Measurements from ENCODE around the gene WDR49.

The WDR49 gene

DNA sequence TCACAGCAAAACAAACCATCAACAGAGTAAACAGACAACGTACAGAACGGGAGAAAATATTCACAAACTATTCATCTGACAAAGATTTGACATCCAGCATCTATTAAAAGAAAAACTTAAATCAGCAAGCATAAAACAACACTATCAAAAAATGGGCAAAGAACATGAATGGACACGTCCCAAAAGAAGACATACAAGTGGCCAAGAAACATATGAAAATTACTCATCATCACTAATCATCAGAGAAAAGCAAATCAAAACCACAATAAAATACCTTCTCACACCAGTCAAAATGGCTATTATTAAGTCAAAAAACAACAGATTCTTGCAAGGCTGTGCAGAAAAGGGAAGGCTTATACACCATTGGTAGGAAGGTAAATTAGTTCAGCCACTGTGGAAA is 166.2 kb downstream of the WDR49 start:
- DNase-seq (ENCODE audit: low read depth in 2 of 2): no peak

DNA sequence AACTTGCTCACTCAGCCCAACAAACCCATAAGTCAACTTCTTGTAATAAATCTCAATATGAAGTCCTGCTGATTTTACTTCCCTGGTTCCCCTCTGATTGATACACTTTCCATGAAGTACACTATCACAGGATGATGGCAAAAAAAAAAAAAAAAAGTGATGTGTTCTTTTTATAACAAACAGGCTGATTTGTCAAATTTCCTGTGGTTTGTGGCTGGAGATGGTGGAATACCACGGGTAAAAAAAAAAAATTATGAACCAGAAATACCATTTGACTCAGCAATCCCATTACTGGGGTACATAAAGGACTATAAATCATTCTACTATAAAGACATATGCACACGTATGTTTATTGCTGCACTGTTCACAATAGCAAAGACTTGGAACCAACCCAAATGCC is 169.2 kb downstream of the WDR49 start:
- no peak for DNase-seq (ENCODE audit: low read depth in 2 of 2)

DNA sequence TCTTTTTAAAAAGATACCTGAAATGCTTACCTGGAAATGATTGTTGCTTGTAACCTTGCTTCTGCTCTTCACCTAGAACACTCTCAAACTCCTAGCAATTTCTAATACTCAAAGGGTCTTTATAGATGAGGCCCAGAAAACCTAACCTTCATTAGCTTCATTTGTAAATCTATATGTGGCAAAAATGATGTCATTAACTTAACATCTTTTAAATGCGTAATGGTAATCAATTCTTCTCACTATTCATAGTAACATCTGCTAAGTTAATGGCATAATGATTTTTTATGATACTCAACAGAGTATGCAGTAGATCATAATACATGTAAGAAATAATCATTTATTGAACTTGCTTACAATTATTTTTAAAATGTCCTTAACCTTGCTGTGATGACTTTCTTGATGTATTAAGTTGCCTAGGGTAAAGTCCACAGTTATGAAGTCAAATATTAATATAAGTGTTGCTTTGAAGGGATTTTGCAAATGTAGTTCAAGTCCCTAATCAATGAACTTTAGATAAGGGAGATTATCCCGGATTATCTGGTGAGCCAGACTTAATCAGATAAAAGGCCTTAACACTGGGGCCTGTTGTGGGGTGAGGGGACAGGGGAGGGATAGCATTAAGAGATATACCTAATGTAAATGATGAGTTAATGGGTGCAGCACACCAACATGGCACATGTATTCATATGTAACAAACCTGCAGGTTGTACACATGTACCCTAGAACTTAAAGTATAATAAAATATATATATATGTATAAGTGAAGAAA is 169.8 kb downstream of the WDR49 start:
- DNase-seq (ENCODE audit: low read depth in 2 of 2): no peak

DNA sequence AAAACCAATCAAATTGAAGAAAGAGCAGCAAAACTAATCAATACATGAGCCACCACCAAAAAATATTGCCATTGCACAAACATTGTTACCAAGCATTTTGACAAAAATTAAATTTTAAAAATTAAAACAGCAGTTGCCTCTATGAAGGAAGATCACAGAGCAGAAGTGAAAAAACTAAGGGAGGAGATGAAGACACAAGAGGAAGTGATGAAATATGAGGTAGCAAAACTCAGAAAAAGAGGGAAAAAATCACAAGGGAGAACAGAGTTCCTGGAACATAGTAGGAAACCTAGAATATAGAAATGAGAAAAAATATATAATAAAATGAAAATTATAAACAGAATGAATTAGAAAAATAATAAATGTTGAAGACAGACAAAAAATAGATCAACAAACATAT is 172.6 kb downstream of the WDR49 start:
- DNase-seq (ENCODE audit: low read depth in 2 of 2): no peak

DNA sequence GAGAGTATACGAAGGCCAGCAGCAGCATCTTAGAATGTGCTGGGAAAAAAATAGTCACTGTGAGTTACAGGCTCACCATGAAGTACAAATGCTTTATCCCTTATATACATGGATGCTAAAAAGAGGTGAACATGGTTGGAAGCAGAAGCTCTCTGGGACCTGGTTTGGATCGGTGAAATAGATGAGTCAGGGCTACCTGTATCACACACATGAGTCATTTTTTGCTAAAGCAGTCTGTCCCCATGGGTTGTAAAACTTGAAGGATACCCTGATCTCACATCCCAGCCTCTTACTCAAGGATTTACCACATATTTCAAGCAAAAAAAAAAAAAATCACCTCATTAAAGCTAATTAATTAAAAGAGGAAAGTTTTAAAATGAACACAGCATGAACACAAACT is 173.0 kb downstream of the WDR49 start:
- DNase-seq (ENCODE audit: low read depth in 2 of 2): no peak

DNA sequence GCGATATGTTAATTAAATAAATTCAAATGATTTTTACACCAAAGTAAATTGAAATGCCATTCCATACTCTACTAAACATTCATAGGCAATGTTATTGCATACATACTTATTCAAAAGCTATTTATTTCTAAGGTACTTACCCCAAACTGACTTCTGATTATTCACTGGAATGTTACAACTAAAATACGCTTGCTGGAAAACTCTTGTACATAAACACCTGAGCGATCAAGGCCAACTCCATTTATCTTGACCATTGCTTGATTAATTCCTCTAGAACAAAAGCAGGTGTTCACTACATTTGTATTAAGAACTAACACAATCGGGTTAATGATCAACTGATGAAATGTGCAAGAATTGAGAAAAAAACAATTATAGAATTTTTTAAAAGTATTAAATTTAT is 179.9 kb downstream of the WDR49 start, which contains the start of gene SERPINI2:
TSS of gene SERPINI2 (minus strand) at position 180 of the 400 bp plus-strand sequence. CDS start 2,208 bp downstream, outside the sequence.
- no peak for DNase-seq (ENCODE audit: low read depth in 2 of 2)

DNA sequence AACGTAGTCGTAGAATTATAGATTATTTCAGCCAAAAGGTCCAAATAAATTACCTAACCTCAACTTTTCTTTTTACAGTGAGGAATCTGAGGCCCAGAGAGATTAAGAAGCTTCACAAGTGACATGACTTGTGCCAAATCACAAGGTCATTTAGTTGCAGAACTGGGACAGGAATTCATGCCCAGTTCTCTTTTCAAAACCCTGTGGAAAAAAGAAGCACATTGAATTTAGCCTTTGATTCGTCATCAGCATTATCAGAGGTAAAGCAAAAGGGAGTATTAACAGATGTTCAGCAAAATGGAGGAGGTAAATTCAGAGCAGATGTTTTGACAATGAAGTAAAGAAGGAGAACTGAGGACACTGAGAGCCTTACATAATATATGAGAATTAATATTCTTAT is 184.4 kb downstream of the WDR49 start:
- DNase-seq (ENCODE audit: low read depth in 2 of 2): no peak

DNA sequence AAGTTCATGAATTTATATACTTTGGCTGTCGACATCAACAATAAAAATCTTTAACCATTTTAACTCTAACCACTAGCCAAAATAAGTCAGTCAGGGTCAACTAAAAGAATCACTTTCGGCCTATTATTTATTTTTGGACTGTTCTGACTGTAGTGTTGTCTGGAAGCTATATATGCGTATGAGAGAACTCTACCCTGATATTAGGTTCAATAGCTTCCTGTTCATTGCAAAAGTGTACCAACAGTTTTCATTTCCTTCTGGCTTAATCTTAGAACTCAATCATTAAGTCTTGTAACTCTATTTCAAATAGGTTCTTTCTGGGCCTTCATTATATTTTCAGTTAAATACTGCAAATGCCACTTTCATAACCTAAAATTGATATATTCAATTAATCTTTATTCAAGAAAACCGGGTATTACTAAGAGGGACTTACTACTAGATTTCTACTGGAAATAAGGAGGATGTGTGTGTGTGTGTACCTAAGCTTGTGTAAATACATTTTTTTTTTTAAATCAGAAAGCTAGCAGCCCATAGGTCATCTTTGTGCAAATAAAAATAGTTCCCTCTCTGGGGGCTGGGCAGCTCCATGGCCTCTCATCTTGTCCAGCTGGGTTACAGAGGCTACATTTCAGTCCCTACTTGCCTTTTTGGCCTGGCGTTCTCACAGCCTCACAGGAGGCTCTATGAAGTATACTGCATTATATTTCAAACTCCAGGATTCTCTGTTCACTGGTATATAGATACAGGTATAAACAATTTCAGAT is 185.7 kb downstream of the WDR49 start:
- no peak for DNase-seq (ENCODE audit: low read depth in 2 of 2)

DNA sequence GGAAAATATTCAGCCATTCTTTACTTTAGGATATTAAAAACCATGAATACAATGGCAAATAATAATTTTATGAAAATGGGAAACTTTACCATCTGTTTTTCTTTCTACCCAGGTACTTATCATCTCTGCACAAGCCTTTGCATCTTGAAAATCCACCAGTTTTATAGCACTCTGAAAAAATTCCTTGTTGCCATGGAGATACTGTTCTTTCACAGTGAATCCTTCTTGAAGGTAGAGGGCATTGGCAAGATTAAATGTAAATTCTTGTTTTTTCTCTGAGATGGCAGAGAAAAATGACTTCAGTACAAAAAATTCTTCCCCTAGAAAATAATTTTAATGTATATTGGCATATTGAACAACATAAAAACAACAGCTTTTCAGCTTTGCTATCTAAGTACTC is 186.8 kb downstream of the WDR49 start:
- DNase-seq (ENCODE audit: low read depth in 2 of 2): no peak

DNA sequence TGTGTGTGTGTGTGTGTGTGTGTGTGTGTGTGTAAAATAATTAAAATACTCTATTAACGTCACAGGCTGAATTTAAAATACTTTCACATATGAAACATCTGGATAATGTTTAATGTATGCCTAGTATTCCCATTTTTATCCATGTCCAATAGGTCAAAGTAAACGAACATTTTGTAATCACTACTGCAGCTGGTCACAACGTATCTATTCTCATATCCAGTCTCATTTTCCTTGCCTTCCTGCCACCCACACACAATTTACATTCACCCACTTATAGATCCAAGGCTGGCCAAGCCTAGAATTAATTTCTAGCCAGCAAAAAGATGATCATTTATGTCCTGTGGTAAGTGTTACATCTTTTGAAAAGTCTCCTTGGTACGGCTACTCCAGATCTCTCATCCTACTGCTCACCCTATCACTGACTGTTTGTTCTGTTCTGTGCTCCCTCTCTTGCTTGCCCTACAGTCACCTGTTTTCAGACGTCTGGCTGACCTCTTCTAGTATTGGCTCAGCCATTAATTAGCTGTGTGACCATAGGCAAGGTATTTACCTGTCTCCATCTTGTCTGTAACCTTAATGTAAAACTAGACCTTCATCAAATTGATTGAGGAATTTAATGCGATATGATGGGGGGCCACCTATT is 197.5 kb downstream of the WDR49 start:
- no peak for DNase-seq (ENCODE audit: low read depth in 2 of 2)

DNA sequence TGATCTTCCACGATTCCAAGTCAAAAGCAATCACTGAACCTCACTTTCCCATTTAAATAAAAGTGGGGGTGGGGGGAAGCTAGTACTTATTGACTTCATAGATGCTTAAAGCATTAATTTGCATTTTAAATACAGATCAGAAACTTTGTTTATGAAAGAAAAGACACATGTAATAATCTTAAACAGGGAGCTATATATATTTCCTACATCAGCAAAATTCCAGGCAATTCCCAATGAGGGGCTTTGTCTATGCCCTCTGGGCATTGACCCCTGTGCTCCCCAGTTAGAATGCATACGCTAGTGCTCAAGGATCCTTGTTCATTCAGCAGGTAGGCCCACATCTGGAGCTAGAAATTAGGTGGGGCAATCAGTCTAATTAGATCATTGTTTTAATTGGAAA is 199.9 kb downstream of the WDR49 start:
- no peak for DNase-seq (ENCODE audit: low read depth in 2 of 2)

DNA sequence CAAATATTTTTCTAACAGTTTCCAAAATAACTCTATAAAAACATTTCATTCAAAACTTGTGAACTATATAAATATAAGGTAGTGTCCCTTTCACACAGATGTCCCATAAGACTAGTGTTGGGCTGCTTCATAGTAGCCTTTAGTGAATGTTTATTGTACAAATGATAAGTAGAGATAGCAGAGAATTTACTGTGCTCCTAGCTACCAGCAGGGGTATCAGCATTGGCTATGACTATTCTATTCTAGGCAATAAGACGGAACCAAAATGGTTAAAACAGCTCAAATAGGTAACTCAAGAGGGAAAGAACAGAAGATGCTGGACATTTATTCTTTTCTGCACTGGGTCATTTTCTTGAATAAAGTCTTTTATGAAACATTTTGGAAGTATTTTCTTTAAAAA is 202.5 kb downstream of the WDR49 start:
- DNase-seq (ENCODE audit: low read depth in 2 of 2): no peak

DNA sequence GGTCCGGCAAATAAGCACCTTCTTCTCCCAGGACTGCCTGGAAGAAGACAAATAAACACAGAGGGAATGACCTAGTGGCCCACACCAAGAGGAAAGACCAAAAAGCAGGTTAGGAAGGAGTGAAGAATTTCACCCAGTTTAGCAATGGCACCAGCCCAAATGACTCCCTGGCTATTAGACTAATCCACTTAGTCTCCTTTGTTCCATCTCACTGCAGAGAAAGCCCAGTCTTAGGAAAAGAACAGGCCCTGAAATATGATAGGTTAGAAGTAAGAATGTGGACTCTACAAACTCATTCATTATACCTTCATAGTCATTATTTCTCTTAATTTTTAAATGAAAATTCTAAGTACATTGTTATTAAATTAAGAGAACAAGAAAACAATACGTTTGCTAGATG is 203.1 kb downstream of the WDR49 start:
- DNase-seq (ENCODE audit: low read depth in 2 of 2): no peak

DNA sequence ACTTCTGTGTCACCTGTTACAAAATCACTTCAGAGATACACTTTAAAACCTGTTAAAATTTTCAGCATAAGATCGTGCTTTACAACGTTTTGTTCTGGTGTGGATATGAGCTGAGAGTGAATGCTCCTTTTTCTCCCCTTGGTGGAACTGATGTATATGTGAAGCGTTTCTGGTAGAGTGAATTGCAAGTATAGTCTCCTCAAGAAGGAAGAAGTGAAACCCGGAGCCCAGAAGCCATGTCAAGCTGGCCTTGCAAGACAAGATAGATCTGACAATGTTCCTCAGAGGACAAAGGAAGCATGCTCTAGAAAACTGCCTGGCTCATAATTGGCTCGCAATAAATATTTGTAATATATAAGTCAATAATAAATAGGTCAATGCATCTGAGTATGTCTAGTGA is 203.5 kb downstream of the WDR49 start:
- no peak for DNase-seq (ENCODE audit: low read depth in 2 of 2)

DNA sequence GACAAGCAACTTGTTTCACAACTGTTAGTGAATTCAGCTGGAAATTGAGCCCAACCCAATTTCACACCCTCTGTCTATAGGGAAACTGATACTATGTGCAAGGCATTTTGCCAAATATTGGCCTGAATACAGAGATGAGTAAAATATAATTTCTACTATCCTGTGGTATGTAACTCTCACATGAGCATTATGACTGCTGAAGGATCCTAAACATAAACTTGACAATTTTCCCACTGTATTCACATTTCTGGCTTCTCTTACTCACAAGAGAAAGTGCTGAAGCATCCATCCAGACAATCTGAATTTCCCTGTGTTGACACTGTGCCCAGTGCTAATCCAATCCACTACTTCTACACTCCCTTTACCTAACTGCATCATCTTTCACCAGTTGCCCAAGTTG is 208.3 kb downstream of the WDR49 start:
- DNase-seq (ENCODE audit: low read depth in 2 of 2): no peak

DNA sequence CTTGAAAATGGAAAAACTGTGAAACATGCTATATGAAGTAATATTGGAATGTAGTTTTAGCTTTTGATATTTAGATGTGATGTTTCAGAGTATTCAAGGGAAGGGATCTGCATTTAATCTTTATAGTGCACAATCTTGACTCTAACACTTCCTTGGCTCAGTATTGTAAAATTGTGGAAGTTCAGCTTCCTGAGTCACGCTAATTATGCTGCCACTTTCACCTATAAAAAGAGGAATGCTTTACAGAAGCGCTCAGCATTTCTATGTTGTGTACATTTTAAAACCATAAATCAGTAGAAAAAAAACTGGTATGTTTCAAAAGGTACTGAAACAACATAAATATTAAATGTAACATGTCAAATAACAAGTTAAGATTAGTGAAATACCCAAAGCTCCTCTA is 212.5 kb downstream of the WDR49 start:
- no peak for DNase-seq (ENCODE audit: low read depth in 2 of 2)

DNA sequence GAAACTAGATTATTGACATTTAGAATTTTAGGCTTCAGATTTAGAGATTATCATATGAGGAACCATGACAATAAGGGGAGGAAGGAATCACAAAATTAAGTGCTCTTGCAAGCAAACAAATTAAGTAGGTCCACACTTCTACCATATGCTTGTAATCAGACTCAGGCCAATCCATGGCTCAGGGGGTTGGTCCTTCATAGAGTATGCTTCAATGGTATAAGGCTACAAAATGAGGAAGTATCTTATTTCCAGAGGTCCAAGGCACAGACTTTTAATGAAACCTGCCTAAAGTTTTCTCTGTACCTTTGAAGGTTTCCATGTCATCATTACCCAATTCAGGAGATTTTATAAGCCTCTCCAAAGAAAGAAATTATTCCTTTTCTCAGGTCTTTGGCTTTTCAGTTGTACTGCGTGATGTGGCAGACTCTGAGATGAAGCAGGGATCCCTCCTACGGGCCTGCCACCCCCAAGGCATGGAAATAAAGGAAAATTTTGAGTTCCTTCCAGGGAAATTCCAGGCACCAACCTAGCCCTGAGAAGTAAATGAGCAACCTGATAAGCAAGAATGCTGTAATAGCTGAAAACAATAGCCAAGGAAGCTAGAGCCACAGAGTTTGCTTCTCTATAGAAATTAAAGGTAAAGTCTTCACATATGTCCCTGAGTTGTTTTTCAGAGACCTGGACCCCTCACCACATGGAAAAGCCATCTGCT is 216.2 kb downstream of the WDR49 start:
- no peak for DNase-seq (ENCODE audit: low read depth in 2 of 2)
